Choroid plexus epithelial cell (primary cell): ENCODE measurements around the gene PLCH1.

Experiments used
- DNase-seq: peaks from one replicate; pipeline ENCODE4 v3.0.0-alpha.2; 2010; ENCODE audit warnings: low read depth
- H3K4me3 ChIP-seq: 2 replicates; pipeline ENCODE4 v1.5.1; 2011; ENCODE audit warnings: low read depth, mild to moderate bottlenecking, control low read depth, low read length, moderate library complexity
- TF ChIP-seq, protein P1 (sequence below): conservative IDR thresholded peaks from 2 replicates; pipeline ENCODE4 v1.5.1; 2011; ENCODE audit warnings: low read depth, mild to moderate bottlenecking, control low read depth, inconsistent platforms, low read length, moderate library complexity

PLCH1 gene, protein sequence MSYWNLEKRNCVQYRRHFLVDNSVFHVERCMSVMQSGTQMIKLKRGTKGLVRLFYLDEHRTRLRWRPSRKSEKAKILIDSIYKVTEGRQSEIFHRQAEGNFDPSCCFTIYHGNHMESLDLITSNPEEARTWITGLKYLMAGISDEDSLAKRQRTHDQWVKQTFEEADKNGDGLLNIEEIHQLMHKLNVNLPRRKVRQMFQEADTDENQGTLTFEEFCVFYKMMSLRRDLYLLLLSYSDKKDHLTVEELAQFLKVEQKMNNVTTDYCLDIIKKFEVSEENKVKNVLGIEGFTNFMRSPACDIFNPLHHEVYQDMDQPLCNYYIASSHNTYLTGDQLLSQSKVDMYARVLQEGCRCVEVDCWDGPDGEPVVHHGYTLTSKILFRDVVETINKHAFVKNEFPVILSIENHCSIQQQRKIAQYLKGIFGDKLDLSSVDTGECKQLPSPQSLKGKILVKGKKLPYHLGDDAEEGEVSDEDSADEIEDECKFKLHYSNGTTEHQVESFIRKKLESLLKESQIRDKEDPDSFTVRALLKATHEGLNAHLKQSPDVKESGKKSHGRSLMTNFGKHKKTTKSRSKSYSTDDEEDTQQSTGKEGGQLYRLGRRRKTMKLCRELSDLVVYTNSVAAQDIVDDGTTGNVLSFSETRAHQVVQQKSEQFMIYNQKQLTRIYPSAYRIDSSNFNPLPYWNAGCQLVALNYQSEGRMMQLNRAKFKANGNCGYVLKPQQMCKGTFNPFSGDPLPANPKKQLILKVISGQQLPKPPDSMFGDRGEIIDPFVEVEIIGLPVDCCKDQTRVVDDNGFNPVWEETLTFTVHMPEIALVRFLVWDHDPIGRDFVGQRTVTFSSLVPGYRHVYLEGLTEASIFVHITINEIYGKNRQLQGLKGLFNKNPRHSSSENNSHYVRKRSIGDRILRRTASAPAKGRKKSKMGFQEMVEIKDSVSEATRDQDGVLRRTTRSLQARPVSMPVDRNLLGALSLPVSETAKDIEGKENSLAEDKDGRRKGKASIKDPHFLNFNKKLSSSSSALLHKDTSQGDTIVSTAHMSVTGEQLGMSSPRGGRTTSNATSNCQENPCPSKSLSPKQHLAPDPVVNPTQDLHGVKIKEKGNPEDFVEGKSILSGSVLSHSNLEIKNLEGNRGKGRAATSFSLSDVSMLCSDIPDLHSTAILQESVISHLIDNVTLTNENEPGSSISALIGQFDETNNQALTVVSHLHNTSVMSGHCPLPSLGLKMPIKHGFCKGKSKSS (N-terminal part only)

DNA sequence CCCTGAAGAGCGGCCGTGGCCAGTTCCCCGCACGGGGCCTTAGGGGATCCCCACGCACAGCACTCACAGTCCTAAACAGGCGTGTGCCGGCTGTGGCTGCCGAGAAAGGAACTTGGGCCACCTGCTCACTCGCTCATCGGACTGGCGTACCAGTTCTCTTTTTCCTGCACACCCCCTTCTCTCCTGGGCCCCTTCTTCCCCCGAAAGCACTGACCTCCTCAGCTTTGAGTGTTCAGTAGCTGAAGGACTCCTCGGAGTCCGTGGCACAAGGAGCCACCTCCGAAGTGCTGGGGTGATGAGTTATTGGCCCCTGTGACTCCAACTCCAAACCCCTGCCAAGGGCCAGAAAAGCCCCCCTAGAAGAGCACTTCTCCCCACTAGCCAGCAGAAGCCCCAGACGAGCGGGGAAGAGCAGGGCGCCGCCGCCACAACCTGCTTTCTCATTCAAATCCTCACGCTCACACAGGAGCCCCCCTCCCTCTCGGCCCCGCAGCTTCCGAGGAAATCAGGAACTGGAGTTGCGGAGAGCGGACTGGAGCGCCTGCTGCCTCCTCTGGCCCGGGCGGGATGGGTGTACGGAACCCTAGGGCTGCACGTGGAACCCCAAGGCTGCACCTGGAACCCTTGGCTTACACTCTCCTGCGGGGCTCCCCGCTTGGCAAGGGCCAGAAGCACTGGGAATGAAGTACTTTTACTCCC is at the start of gene PLCH1:
Gene PLCH1, minus strand, starts transcription at position 446 of the 699 bp plus-strand sequence. CDS start 40,847 bp downstream, outside the sequence.
- DNase-seq = peak; percentile 65

DNA sequence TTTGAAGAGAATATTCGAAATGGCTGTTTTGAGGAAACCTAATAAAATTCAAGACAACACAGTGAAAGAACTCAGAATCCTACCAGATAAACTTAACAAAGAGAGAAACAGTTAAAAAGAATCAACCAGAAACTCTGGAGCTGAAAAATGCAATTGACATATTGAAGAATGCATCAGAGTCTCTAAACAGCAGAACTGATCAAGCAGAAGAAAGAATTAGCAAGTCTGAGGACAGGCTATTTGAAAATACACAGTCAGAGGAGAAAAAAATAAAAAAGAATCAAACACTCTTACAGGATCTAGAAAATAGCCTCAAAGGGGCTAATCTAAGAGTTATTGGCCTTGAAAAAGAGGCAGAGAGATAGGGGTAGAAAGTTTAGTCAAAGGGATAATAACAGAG is 47.7 kb upstream of the PLCH1 start:
- H3K4me3 ChIP-seq = no peak overlapping the region
- DNase-seq = no peak
- TF ChIP-seq, protein P1, sequence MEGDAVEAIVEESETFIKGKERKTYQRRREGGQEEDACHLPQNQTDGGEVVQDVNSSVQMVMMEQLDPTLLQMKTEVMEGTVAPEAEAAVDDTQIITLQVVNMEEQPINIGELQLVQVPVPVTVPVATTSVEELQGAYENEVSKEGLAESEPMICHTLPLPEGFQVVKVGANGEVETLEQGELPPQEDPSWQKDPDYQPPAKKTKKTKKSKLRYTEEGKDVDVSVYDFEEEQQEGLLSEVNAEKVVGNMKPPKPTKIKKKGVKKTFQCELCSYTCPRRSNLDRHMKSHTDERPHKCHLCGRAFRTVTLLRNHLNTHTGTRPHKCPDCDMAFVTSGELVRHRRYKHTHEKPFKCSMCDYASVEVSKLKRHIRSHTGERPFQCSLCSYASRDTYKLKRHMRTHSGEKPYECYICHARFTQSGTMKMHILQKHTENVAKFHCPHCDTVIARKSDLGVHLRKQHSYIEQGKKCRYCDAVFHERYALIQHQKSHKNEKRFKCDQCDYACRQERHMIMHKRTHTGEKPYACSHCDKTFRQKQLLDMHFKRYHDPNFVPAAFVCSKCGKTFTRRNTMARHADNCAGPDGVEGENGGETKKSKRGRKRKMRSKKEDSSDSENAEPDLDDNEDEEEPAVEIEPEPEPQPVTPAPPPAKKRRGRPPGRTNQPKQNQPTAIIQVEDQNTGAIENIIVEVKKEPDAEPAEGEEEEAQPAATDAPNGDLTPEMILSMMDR = no peak

More for the DNA sequence above, at the start of gene PLCH1:
- H3K4me3 ChIP-seq = peak within 1 kb of the TSS; percentile 65
- TF ChIP-seq, protein P1 = no peak

DNA sequence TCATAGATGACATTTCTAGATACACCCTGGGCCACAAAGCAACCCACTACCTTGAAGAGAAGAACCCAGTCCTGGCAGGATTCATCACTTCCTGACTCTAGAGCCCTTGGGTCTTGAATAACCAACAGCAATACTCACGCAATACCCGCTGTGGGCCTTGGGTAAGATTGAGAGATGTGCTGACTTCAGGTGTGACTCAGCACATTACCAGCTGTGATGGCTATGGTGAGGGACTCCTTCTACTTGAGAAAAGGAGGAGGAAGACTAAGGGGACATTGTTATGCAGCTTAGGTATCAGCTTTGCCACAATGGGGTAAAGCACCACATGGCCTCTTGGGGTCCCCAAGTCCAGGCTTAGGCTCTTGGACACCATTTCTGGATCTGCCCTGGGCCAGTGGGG is 46.3 kb upstream of the PLCH1 start:
- DNase-seq = peak; percentile 30
- H3K4me3 ChIP-seq = no peak overlapping the region
- TF ChIP-seq, protein P1 = no peak

DNA sequence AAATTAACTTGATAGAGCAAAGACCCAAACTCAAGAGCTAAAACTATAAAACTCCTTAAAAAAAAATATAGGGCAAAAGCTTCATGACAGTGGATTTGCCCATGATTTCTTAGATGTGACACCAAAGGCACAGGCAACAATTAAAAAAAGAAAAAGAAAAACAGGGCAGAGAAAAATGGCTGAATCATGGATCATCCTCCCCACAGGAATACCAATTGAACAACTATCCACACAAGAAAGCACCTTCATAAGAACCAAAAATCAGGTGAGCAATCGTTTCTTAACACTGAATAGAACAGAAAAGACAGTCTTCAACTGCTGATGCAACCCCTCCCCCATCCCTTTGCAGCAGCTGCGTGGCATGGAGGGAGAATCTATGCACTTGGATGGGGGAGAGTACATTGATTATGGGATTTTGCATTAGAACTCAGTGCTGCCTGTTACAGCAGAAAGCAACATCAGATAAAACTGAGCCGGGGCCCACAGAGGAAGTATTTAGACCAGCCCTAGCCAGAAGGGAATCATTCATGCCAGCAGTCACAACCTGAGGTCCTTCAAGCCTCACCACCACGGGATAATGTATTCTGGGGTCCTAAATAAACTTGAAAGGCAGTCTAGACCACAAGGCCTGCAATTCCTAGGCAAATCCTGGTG is 45.5 kb upstream of the PLCH1 start:
- DNase-seq = no peak
- TF ChIP-seq, protein P1 = no peak

DNA sequence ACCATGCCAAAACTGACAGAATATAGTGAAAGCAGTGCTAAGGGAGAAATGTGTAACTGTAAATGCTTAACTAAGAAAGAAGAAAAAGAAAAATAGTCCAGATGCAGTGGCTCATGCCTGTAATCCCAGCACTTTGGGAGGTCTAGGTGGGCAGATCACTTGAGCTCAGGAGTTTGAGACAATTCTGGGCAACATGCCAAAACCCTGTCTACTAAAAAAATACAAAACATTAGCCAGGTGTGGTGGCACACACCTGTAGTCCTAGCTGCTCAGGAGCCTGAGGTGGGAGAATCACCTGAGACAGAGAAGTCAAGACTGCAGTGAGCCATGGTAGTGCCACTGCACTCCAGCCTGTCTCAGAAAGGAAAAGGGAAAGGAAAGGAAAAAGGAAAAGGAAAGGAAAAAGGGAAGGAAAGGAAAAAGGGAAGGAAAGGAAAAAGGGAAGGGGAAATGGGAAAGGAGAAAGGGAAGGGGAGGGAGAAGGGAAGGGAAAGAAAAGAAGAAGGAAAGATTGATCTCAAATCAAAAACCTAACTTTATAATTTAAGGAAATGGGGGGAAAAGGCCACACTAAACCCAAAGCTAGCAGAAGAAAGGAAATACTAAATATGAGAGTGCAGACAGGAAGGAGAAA is 40.9 kb upstream of the PLCH1 start:
- TF ChIP-seq, protein P1 = no peak
- no peak overlapping the region for H3K4me3 ChIP-seq
- no peak for DNase-seq

More for the DNA sequence above, 45.5 kb upstream of the PLCH1 start:
- H3K4me3 ChIP-seq = no peak overlapping the region
